ENCODE measurements around the gene KHSRP. TPM values are rescaled to one million over a fixed set of nuclear protein-coding genes. Genes with fewer than 3 reads are reported as not detected.

Gene KHSRP
- total and polyA plus RNA-seq, 10 donors, result 35.8 to 174 (median 124) TPM

- no peaks in the 10 kb centered on the region for H3K4me1 ChIP-seq
- H3K27me3 ChIP-seq (replicated peaks in 1 of 7), result no peaks in the 10 kb centered on the region
- no peaks in the 10 kb centered on the region for H3K36me3 ChIP-seq
- TF ChIP-seq CTCF (IDR thresholded peaks at IDR 0.05 in 8 of 11, conservative IDR thresholded peaks at IDR 0.05 in 3 of 11) (no peak), POLR2A (IDR thresholded peaks at IDR 0.05) (no peak), POLR2AphosphoS5 (IDR thresholded peaks at IDR 0.05) (no peak)
- no peak overlapping the region for H3K27ac ChIP-seq
- 83 to 97% (median 87%) methylated on average over 4 of the region's 4 CpGs for WGBS, 5 donors
- intact Hi-C loops (cut with DNase I; ENCODE audit: low total_unique reads), result no loop called here
- no peak for DNase-seq
- no peaks in the 10 kb centered on the region for H3K9me3 ChIP-seq
- no peak overlapping the region for H3K4me3 ChIP-seq
Measured at GRCh38 chr19:6439743-6440142, 15.1 kb upstream of the KHSRP start.

GRCh38 chr19:6433663-6434062 is 9.1 kb upstream of the KHSRP start, which contains the start of gene SLC25A41:
TSS of gene SLC25A41 (minus strand) at chr19:6433763. CDS start at chr19:6433693, 70 bp downstream.
- H3K27me3 ChIP-seq (replicated peaks in 1 of 7), result no peaks in the 10 kb centered on the region
- H3K27ac ChIP-seq, result no peak within 1 kb of the TSS
- TF ChIP-seq CTCF (IDR thresholded peaks at IDR 0.05 in 8 of 11, conservative IDR thresholded peaks at IDR 0.05 in 3 of 11) (no peak), POLR2A (IDR thresholded peaks at IDR 0.05) (no peak), POLR2AphosphoS5 (IDR thresholded peaks at IDR 0.05) (no peak)
- H3K9me3 ChIP-seq, result no peaks in the 10 kb centered on the region
- no peak within 1 kb of the TSS for H3K4me3 ChIP-seq
- no peaks in the 10 kb centered on the region for H3K36me3 ChIP-seq
- peaks cover 0 to 3% (median 0%) of the 10 kb centered on the region in 6 donors for H3K4me1 ChIP-seq
- 84 to 93% (median 92%) methylated on average over 10 of the region's 10 CpGs for WGBS, 5 donors
- no peak for DNase-seq
- intact Hi-C loops (cut with DNase I; ENCODE audit: low total_unique reads), result no loop called here

- Histone ChIP-seq H3K36me3 (no peaks in the 10 kb centered on the region), H3K9me3 (no peaks in the 10 kb centered on the region), H3K27me3 (replicated peaks in 1 of 7) (no peaks in the 10 kb centered on the region), H3K4me3 (no peak overlapping the region), H3K4me1 (peaks cover 0 to 3% (median 0%) of the 10 kb centered on the region in 6 donors), H3K27ac (no peak overlapping the region)
- DNase-seq, result no peak
- 89 to 91% (median 89%) methylated on average over 11 of the region's 11 CpGs for WGBS, 5 donors
- intact Hi-C loops (cut with DNase I; ENCODE audit: low total_unique reads), result no loop called here
- no peak for TF ChIP-seq POLR2A (IDR thresholded peaks at IDR 0.05)
- TF ChIP-seq POLR2AphosphoS5 (IDR thresholded peaks at IDR 0.05), result no peak
- TF ChIP-seq CTCF (IDR thresholded peaks at IDR 0.05 in 8 of 11, conservative IDR thresholded peaks at IDR 0.05 in 3 of 11), result no peak
Measured at GRCh38 chr19:6433165-6433564, 8.6 kb upstream of the KHSRP start.

GRCh38 chr19:6431891-6432290 is 7.3 kb upstream of the KHSRP start:
- 87 to 95% (median 93%) methylated on average over 11 of the region's 11 CpGs for WGBS, 5 donors
- H3K9me3 ChIP-seq, result no peaks in the 10 kb centered on the region
- H3K4me3 ChIP-seq, result no peak overlapping the region
- H3K4me1 ChIP-seq, result peaks cover 0 to 3% (median 0%) of the 10 kb centered on the region in 6 donors
- TF ChIP-seq POLR2A (IDR thresholded peaks at IDR 0.05), result no peak
- no peak for TF ChIP-seq CTCF (IDR thresholded peaks at IDR 0.05 in 8 of 11, conservative IDR thresholded peaks at IDR 0.05 in 3 of 11)
- TF ChIP-seq POLR2AphosphoS5 (IDR thresholded peaks at IDR 0.05), result no peak
- no peaks in the 10 kb centered on the region for H3K36me3 ChIP-seq
- intact Hi-C loops (cut with DNase I; ENCODE audit: low total_unique reads), result no loop called here
- H3K27ac ChIP-seq, result no peak overlapping the region
- no peak for DNase-seq
- H3K27me3 ChIP-seq (replicated peaks in 1 of 7), result no peaks in the 10 kb centered on the region
